Measurements from ENCODE around the gene SMTNL2.
A peak's percentile ranks its signal among the peaks of the same experiment; 100 is the strongest.

- TF ChIP-seq CTCF (IDR thresholded peaks at IDR 0.05) (peak; percentile 55), SP1 (CRISPR knock-in tag; conservative IDR thresholded peaks at IDR 0.05) (no peak), GABPB1 (CRISPR knock-in tag; IDR thresholded peaks at IDR 0.05) (no peak)
Observed at GRCh38 chr17:4594931-4595684, 10.8 kb downstream of the SMTNL2 start.

All from WTC11 (cell line).